Stomach (tissue), 9 donors: Measurements from ENCODE around the gene SPOCK2. TPM values are rescaled to one million over a fixed set of nuclear protein-coding genes. Genes with fewer than 3 reads are reported as not detected.

Experiments used
- DNase-seq, 2 donors: peaks; one replicate each; pipeline versions ENCODE4 v3.0.0 to v3.0.0-alpha.2; 2013 to 2019
- H3K27ac ChIP-seq, 5 donors: fragments of 200-600 bp in 4 of 5; sonication (generic) in 4 of 5; one replicate each; pipeline ENCODE4 v1.5.1; 2013 to 2019; ENCODE audit warnings: mild to moderate bottlenecking in 1 of 5, moderate library complexity in 1 of 5
- H3K27me3 ChIP-seq, 3 donors: fragments of 200-600 bp; sonication (generic); one replicate each; pipeline ENCODE4 v1.5.1; 2017 to 2019; ENCODE audit warnings: mixed run types in 1 of 3
- H3K36me3 ChIP-seq, 4 donors: fragments of 200-600 bp; sonication (generic); 1 replicate in 3 of 4; 2 replicates in 1 of 4; pipeline ENCODE4 v1.5.1; 2016 to 2019
- H3K4me1 ChIP-seq, 4 donors: fragments of 200-600 bp; sonication (generic); one replicate each; pipeline ENCODE4 v1.5.1; 2016 to 2019
- H3K4me3 ChIP-seq, 4 donors: fragments of 200-600 bp; sonication (generic) in 3 of 4; one replicate each; pipeline ENCODE4 v1.5.1; 2016 to 2019; ENCODE audit warnings: mild to moderate bottlenecking in 1 of 4
- H3K9me3 ChIP-seq, 4 donors: fragments of 200-600 bp; sonication (generic); one replicate each; pipeline ENCODE4 v1.5.1; 2016 to 2019
- CTCF ChIP-seq, 7 experiments: fragments of 450-650 bp in 4 of 7; fragments of 200-600 bp in 3 of 7; sonication (generic) in 3 of 7; IDR thresholded peaks; one replicate each; pipeline ENCODE4 v1.5.1; 2016 to 2019; ENCODE audit warnings: antibody characterized with exemption in 7 of 7, control low read depth in 2 of 7, mild to moderate bottlenecking in 1 of 7
- EP300 ChIP-seq: sonication (generic); formaldehyde crosslinking; IDR thresholded peaks from one replicate; pipeline ENCODE4 v1.6.1; 2017; ENCODE audit warnings: antibody characterized with exemption
- POLR2A ChIP-seq, 4 donors: fragments of 450-650 bp; IDR thresholded peaks; one replicate each; pipeline ENCODE4 v1.6.1; 2016; ENCODE audit warnings: antibody characterized with exemption in 4 of 4, control low read depth in 2 of 4, mild to moderate bottlenecking in 1 of 4, moderate library complexity in 1 of 4
- POLR2AphosphoS5 ChIP-seq, 3 donors: sonication (generic); formaldehyde crosslinking; IDR thresholded peaks; one replicate each; pipeline ENCODE4 v1.6.1; 2016; ENCODE audit warnings: antibody characterized with exemption in 3 of 3
- WGBS, 5 donors: extraction: QIAGEN DNeasy Blood & Tissue Kit in 3 of 5; methylation state at CpG; one replicate each; pipeline versions ENCODE4 v1.1.5 to v1.1.7; 2013 to 2018; 5-methylcytosine and 5-hydroxymethylcytosine counted together
- intact Hi-C: fragments of 100-400 bp; cut with DNase I; formaldehyde crosslinking; loops from one replicate; pipeline ENCODE4 v1.15.1; 2023; ENCODE audit warnings: low total_unique reads
- polyA plus RNA-seq, 3 donors: library from polyadenylated mRNA; stranded (reverse); fragments of 200-250 nt; gene quantifications; one replicate each; pipeline ENCODE4 v1.2.3, GENCODE V29; 2013
- total RNA-seq, 5 donors: library from RNA; depleted of rRNA; stranded (reverse); fragments of >200 nt; gene quantifications; one replicate each; pipeline versions ENCODE4 v1.1.0 to v1.2.3, GENCODE V29; 2014 to 2016
- donor health status: healthy with polysubstance abuse.
- donor health status: Bipolar disorder and iron deficiency.
- donor health status: healthy.

Gene SPOCK2
- total and polyA plus RNA-seq, 8 donors = 1.1 to 31.7 (median 4.2) TPM

- Histone ChIP-seq H3K27ac (no peak overlapping the region), H3K36me3 (no peaks in the 10 kb centered on the region), H3K4me1 (peaks cover 0 to 12% (median 5%) of the 10 kb centered on the region in 4 donors), H3K9me3 (no peaks in the 10 kb centered on the region), H3K4me3 (no peak overlapping the region), H3K27me3 (no peaks in the 10 kb centered on the region)
- intact Hi-C loops = loop anchor here (5.0 kb wide), 1 partner anchor 86 kb away; no protein-coding TSS in a partner anchor
- no peak for DNase-seq
- no peak for TF ChIP-seq POLR2AphosphoS5 (IDR thresholded peaks at IDR 0.05)
- TF ChIP-seq CTCF (IDR thresholded peaks at IDR 0.05) = no peak
- TF ChIP-seq EP300 = no peak
- TF ChIP-seq POLR2A (IDR thresholded peaks at IDR 0.05) = no peak
- WGBS, 5 donors = 66 to 76% (median 75%) methylated on average over 13 of the region's 13 CpGs
These were observed 49.8 kb downstream of the SPOCK2 start for GRCh38 chr10:72038458-72039001.

- H3K4me3 ChIP-seq = no peak overlapping the region
- H3K4me1 ChIP-seq = peaks cover 0 to 12% (median 2%) of the 10 kb centered on the region in 4 donors
- intact Hi-C loops = loop anchor here (5.0 kb wide), 1 partner anchor 86 kb away; no protein-coding TSS in a partner anchor
- 60 to 82% (median 76%) methylated on average over 3 of the region's 3 CpGs for WGBS, 5 donors
- no peaks in the 10 kb centered on the region for H3K36me3 ChIP-seq
- TF ChIP-seq POLR2AphosphoS5 (IDR thresholded peaks at IDR 0.05) = no peak
- no peak for TF ChIP-seq CTCF (IDR thresholded peaks at IDR 0.05)
- TF ChIP-seq EP300 = no peak
- TF ChIP-seq POLR2A (IDR thresholded peaks at IDR 0.05) = no peak
- no peaks in the 10 kb centered on the region for H3K27me3 ChIP-seq
- no peak for DNase-seq
- no peak overlapping the region for H3K27ac ChIP-seq
- H3K9me3 ChIP-seq = no peaks in the 10 kb centered on the region
These were observed 50.5 kb downstream of the SPOCK2 start for GRCh38 chr10:72037811-72038210.

- peaks cover 0 to 12% (median 2%) of the 10 kb centered on the region in 4 donors for H3K4me1 ChIP-seq
- intact Hi-C loops = loop anchor here (5.0 kb wide), 1 partner anchor 85 kb away; no protein-coding TSS in a partner anchor
- DNase-seq = no peak
- H3K27me3 ChIP-seq = no peaks in the 10 kb centered on the region
- 84 to 93% (median 88%) methylated on average over 8 of the region's 8 CpGs for WGBS, 5 donors
- no peaks in the 10 kb centered on the region for H3K36me3 ChIP-seq
- TF ChIP-seq POLR2AphosphoS5 (IDR thresholded peaks at IDR 0.05) (no peak), POLR2A (IDR thresholded peaks at IDR 0.05) (no peak), EP300 (no peak), CTCF (IDR thresholded peaks at IDR 0.05) (no peak)
- H3K4me3 ChIP-seq = no peak overlapping the region
- H3K9me3 ChIP-seq = no peaks in the 10 kb centered on the region
- H3K27ac ChIP-seq = no peak overlapping the region
These were observed 51.1 kb downstream of the SPOCK2 start for GRCh38 chr10:72037266-72037665.

GRCh38 chr10:72035252-72035887, 53.0 kb downstream of the SPOCK2 start:
- Histone ChIP-seq H3K27me3 (no peaks in the 10 kb centered on the region), H3K36me3 (no peaks in the 10 kb centered on the region), H3K9me3 (no peaks in the 10 kb centered on the region), H3K4me1 (peaks cover 1 to 29% (median 13%) of the 10 kb centered on the region in 4 donors), H3K4me3 (no peak overlapping the region), H3K27ac (no peak overlapping the region)
- 78 to 90% (median 90%) methylated on average over 8 to 13 of the region's 13 CpGs for WGBS, 5 donors
- no peak for TF ChIP-seq POLR2AphosphoS5 (IDR thresholded peaks at IDR 0.05)
- no peak for TF ChIP-seq CTCF (IDR thresholded peaks at IDR 0.05)
- no peak for TF ChIP-seq POLR2A (IDR thresholded peaks at IDR 0.05)
- no peak for TF ChIP-seq EP300
- DNase-seq = no peak
- intact Hi-C loops = loop anchor here (5.0 kb wide), 1 partner anchor 83 kb away; no protein-coding TSS in a partner anchor
